HG03108 (cell line): Measurements from ENCODE around the gene GINS2.

Experiments
- ATAC-seq: cut with Tn5 transposase; IDR thresholded peaks from one replicate; pipeline ENCODE4 v1.9.1; 2021; ENCODE audit warnings: moderate library complexity; ENCODE audit not compliant: unreplicated experiment

The GINS2 gene

GRCh38 chr16:85688586-85689284 is at the start of gene GINS2:
Gene GINS2, minus strand, starts transcription at chr16:85688954. Its CDS starts 56 bp downstream, at chr16:85688898.
- peak; percentile 88 for ATAC-seq

GRCh38 chr16:85736921-85737320 is 48.2 kb upstream of the GINS2 start:
- ATAC-seq = no peak

- ATAC-seq = no peak
Observed at GRCh38 chr16:85735946-85736345, 47.2 kb upstream of the GINS2 start.

GRCh38 chr16:85735225-85735635 is 46.5 kb upstream of the GINS2 start:
- peak; percentile 85 for ATAC-seq

GRCh38 chr16:85734311-85735017 is 45.7 kb upstream of the GINS2 start:
- ATAC-seq = no peak

GRCh38 chr16:85733839-85734170 is 45.1 kb upstream of the GINS2 start:
- no peak for ATAC-seq

- no peak for ATAC-seq
Observed at GRCh38 chr16:85733155-85733838, 44.5 kb upstream of the GINS2 start.

- no peak for ATAC-seq
Observed at GRCh38 chr16:85731179-85731578, 42.4 kb upstream of the GINS2 start.

GRCh38 chr16:85730186-85730465 is 41.4 kb upstream of the GINS2 start:
- ATAC-seq = no peak

GRCh38 chr16:85729452-85730185 is 40.9 kb upstream of the GINS2 start:
- ATAC-seq = no peak

- ATAC-seq = no peak
Observed at GRCh38 chr16:85728879-85729278, 40.1 kb upstream of the GINS2 start.

- no peak for ATAC-seq
Observed at GRCh38 chr16:85724936-85725335, 36.2 kb upstream of the GINS2 start.

GRCh38 chr16:85724126-85724879 is 35.5 kb upstream of the GINS2 start:
- no peak for ATAC-seq

- ATAC-seq = no peak
Observed at GRCh38 chr16:85722128-85722893, 33.6 kb upstream of the GINS2 start.

- ATAC-seq = no peak
Observed at GRCh38 chr16:85720302-85720637, 31.5 kb upstream of the GINS2 start.

- no peak for ATAC-seq
Observed at GRCh38 chr16:85719605-85720301, 31.0 kb upstream of the GINS2 start.

GRCh38 chr16:85718682-85719081 is 29.9 kb upstream of the GINS2 start:
- ATAC-seq = no peak

GRCh38 chr16:85718153-85718477 is 29.4 kb upstream of the GINS2 start:
- no peak for ATAC-seq

- no peak for ATAC-seq
Observed at GRCh38 chr16:85717393-85718152, 28.8 kb upstream of the GINS2 start.
